ENCODE measurements around the gene C1orf116. TPM values are rescaled to one million over a fixed set of nuclear protein-coding genes. Genes with fewer than 3 reads are reported as not detected.

Gene C1orf116
- total and polyA plus RNA-seq, 10 of the 15 experiments (the other 5 are each of a cell fraction or from before 2014, with no cell fraction given): 0.01 to 0.08 TPM; not detected in 8

GRCh38 chr1:207062058-207062457 lies 29.5 kb upstream of the C1orf116 start:
- Histone ChIP-seq H3K4me2 (ENCODE audit: control insufficient read depth, insufficient read depth) (no peak overlapping the region), H3K9me3 (replicated peaks; ENCODE audit: control insufficient read depth, insufficient read depth, low read length) (no peaks in the 10 kb centered on the region), H4K20me1 (ENCODE audit: control insufficient read depth, insufficient read depth) (no peaks in the 10 kb centered on the region), H3K36me3 (ENCODE audit: control insufficient read depth in 2 of 2, insufficient read depth in 2 of 2, low read length in 1 of 2) (no peaks in the 10 kb centered on the region), H3K79me2 (ENCODE audit: control insufficient read depth, insufficient read depth, low read length) (no peaks in the 10 kb centered on the region), H2AFZ (ENCODE audit: control insufficient read depth, low read depth, low read length) (no peak overlapping the region), H3K4me1 (ENCODE audit: control insufficient read depth, insufficient read depth, low read length) (no peaks in the 10 kb centered on the region), H3K27ac (ENCODE audit: control insufficient read depth, insufficient read depth) (no peak overlapping the region), H3K9ac (ENCODE audit: control insufficient read depth, insufficient read depth, low read length) (no peak overlapping the region), H3K27me3 (replicated peaks in 1 of 2; ENCODE audit: control insufficient read depth in 2 of 2, insufficient read depth in 2 of 2, low read length in 1 of 2) (no peaks in the 10 kb centered on the region), H3K4me3 (no peak overlapping the region)
- DNase-seq (ENCODE audit: low read depth, low spot score): no peak
- ChIA-PET POLR2A (no interaction called here), CTCF (interaction anchor here (3.7 kb wide), 1 partner anchor 13 kb away, joined by 15 read pairs; no protein-coding TSS in a partner anchor), SMC1A (ENCODE audit: uncharacterized antibody, unreplicated experiment) (no interaction called here), RAD21 (ENCODE audit: unreplicated experiment) (no interaction called here)
- FAIRE-seq: no peak
- no peak for ATAC-seq
- intact Hi-C loops (cut with micrococcal nuclease; ENCODE audit: unreplicated experiment): no loop called here
- TF ChIP-seq ATF2 (IDR thresholded peaks at IDR 0.05; ENCODE audit: low read length): no peak
- TF ChIP-seq ZNF207 (IDR thresholded peaks at IDR 0.05; ENCODE audit: borderline replicate concordance): no peak
- TF ChIP-seq SMAD1 (IDR thresholded peaks at IDR 0.05; ENCODE audit: low read depth, partially characterized antibody): no peak
- TF ChIP-seq MYB (IDR thresholded peaks at IDR 0.05; ENCODE audit: borderline replicate concordance, low read depth, low read length): no peak
- TF ChIP-seq RAD21 (IDR thresholded peaks at IDR 0.05; ENCODE audit: insufficient read depth, low read depth, low read length): no peak
- no peak for TF ChIP-seq FOXK2 (IDR thresholded peaks at IDR 0.05)
- TF ChIP-seq EZH2 (IDR thresholded peaks at IDR 0.05; ENCODE audit: borderline replicate concordance, control insufficient read depth, low read depth, low read length): no peak
- TF ChIP-seq FOXM1 (IDR thresholded peaks at IDR 0.05; ENCODE audit: low read depth, low read length): no peak
- no peak for TF ChIP-seq EP300 (IDR thresholded peaks at IDR 0.05; ENCODE audit: borderline replicate concordance in 1 of 2, control insufficient read depth in 1 of 2, low read depth in 2 of 2, low read length in 2 of 2)
- TF ChIP-seq TCF7 (IDR thresholded peaks at IDR 0.05; ENCODE audit: borderline replicate concordance): no peak
- TF ChIP-seq NR2C2 (IDR thresholded peaks at IDR 0.05; ENCODE audit: borderline replicate concordance, control insufficient read depth, insufficient read length, low read depth): no peak
- no peak for TF ChIP-seq IKZF1 (conservative IDR thresholded peaks at IDR 0.05)
- no peak for TF ChIP-seq TBL1XR1 (IDR thresholded peaks at IDR 0.05; ENCODE audit: low read depth, low read length)
- TF ChIP-seq CTCF (IDR thresholded peaks at IDR 0.05 in 2 of 3, conservative IDR thresholded peaks at IDR 0.05 in 1 of 3; ENCODE audit: control insufficient read depth in 2 of 3, extremely low read depth in 1 of 3, insufficient read depth in 1 of 3, low read depth in 3 of 3, low read length in 3 of 3): no peak
- no peak for TF ChIP-seq NKRF (conservative IDR thresholded peaks at IDR 0.05)
- in situ Hi-C loops (cut with MboI): no loop called here
- no TSS peak for BruUV-seq (replicated peaks)
- WGBS (ENCODE audit: insufficient coverage, insufficient replicate concordance, low lambda C conversion rate, missing lambda C conversion rate): 44% methylated on average over 1 of the region's 1 CpG
